Ammon's horn (tissue), 1 donor: ENCODE measurements around the gene SUB1.

Experiments
- DNase-seq: peaks from one replicate; pipeline ENCODE4 v3.0.0-alpha.2; 2016; ENCODE audit warnings: low spot score

The SUB1 gene

DNA sequence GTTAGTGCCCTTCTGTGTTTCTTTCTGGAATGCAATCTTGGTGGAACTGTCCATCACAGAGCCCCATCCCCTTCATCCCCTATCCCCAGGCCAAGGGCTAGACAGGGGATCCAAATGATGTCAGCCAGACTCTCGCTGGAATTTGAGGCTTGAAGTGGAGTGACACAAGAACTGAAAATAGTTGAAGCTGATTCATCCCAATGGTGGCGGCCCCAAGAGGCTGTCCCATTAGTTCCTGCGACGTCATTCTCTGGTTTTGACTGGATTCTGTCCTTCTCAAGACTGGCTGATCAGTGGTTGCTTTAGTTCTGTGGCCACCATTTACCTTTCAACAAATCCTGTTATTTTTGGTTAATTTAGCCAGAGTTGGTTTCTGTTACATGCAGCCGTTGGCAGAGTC is 59.9 kb downstream of the SUB1 start:
- no peak for DNase-seq

DNA sequence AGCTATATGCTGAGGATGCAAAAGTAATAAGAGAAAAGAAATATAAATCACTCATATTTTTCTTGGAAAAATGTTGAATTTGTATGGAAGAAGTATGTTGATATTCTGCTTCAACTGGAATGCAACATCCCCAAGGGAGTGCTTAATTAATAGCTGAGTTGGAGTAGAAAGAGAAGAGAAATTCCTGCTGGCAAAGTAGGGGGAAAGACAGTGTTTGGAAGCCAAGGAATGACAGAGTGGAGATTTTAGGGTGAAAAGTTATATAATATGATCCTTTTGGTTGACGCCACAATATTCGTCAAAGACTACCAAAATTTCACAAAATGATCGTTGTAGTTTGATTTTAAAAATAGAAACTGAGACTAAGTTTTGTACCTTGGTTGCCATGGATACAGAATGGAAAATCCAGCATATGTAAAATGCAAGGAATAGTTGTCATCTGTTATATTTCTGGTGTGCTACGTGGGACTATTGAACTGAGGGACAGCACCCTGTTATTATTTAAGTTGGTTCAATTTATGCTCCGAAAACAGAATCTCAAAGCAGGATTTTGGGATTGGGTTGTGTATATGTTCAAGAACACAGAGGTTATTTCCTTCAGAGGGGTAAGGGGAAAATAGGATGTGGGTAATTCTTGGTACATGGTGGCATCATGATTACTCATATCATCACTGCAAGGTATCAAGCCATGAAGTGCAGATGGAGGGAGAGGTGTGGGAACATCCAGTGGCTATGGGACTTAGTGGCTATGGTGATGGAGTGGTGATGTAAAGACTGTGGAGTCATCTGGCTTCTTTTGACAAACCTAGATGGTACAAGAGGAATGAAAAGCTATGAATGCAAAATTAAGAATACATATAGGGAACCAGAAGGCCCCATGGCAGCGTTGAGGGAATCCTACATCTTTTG is 61.0 kb downstream of the SUB1 start:
- DNase-seq, result no peak

DNA sequence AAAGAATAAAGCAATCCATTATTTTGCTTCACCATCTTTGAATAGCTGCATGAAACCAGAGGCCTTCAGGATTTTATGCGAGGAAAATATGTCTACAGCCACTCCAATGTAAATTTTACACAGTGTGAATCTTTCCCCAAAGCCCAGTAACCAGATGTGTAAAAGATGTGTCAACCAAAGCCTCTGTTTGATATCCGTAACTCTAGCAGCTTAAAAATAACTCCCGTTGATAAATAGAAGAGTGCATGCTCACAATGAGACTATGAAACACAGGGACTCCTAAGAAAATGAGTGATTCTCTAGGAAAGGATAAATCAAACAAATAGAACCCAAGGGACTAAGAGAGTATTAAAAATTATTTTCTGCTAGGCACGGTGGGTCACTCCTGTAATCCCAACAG is 65.7 kb downstream of the SUB1 start:
- DNase-seq, result no peak

- DNase-seq, result no peak
Measured at GRCh38 chr5:32651638-32652037, 66.3 kb downstream of the SUB1 start.
